Cardiac muscle cell (in vitro differentiated cells and primary cell): ENCODE results near the gene ATP9B. TPM values are rescaled to one million over a fixed set of nuclear protein-coding genes. Genes with fewer than 3 reads are reported as not detected.

Experiments
- DNase-seq, 2 donors: peaks; one replicate each; pipeline versions ENCODE4 v3.0.0 to v3.0.0-alpha.2; 2010 to 2017; ENCODE audit warnings: low read depth in 1 of 2, low spot score in 1 of 2
- H3K27ac ChIP-seq: fragments of 200-600 bp; sonication (generic); 2 replicates; pipeline ENCODE4 v1.5.1; 2016
- H3K27me3 ChIP-seq: fragments of 200-600 bp; sonication (generic); 2 replicates; pipeline ENCODE4 v1.6.0; 2016; ENCODE audit warnings: control low read depth
- H3K36me3 ChIP-seq: fragments of 200-600 bp; sonication (generic); 2 replicates; pipeline ENCODE4 v1.5.1; 2016; ENCODE audit warnings: control low read depth
- H3K4me1 ChIP-seq: fragments of 200-600 bp; sonication (generic); 2 replicates; pipeline ENCODE4 v1.8.1; 2017; ENCODE audit warnings: low read depth, mild to moderate bottlenecking, mixed run types
- H3K4me3 ChIP-seq: fragments of 200-600 bp; sonication (generic); 2 replicates; pipeline ENCODE4 v1.5.1; 2016; ENCODE audit warnings: mild to moderate bottlenecking
- H3K9me3 ChIP-seq: fragments of 200-600 bp; sonication (generic); 2 replicates; pipeline ENCODE4 v1.5.1; 2017; ENCODE audit warnings: low read depth, mild to moderate bottlenecking, control low read depth
- polyA plus RNA-seq: library from polyadenylated mRNA; unstranded; fragments of >200 nt; fragmentation: Nextera tagmentation; extraction: Ambion mirVana; gene quantifications from 2 replicates; pipeline ENCODE4 v1.2.1, GENCODE V29; 2016
- total RNA-seq: library from RNA; depleted of rRNA; stranded (reverse); fragments of >200 nt; gene quantifications from 2 replicates; pipeline ENCODE4 v1.2.3, GENCODE V29; 2016
- TF ChIP-seq, protein P1 (sequence below): IDR thresholded peaks from 2 replicates; pipeline ENCODE4 v1.5.1; 2012; ENCODE audit warnings: low read depth, mild to moderate bottlenecking, low read length

ATP9B gene
- total and polyA plus RNA-seq, 2 experiments from 2014 or later = 14.1 to 14.2 TPM

DNA sequence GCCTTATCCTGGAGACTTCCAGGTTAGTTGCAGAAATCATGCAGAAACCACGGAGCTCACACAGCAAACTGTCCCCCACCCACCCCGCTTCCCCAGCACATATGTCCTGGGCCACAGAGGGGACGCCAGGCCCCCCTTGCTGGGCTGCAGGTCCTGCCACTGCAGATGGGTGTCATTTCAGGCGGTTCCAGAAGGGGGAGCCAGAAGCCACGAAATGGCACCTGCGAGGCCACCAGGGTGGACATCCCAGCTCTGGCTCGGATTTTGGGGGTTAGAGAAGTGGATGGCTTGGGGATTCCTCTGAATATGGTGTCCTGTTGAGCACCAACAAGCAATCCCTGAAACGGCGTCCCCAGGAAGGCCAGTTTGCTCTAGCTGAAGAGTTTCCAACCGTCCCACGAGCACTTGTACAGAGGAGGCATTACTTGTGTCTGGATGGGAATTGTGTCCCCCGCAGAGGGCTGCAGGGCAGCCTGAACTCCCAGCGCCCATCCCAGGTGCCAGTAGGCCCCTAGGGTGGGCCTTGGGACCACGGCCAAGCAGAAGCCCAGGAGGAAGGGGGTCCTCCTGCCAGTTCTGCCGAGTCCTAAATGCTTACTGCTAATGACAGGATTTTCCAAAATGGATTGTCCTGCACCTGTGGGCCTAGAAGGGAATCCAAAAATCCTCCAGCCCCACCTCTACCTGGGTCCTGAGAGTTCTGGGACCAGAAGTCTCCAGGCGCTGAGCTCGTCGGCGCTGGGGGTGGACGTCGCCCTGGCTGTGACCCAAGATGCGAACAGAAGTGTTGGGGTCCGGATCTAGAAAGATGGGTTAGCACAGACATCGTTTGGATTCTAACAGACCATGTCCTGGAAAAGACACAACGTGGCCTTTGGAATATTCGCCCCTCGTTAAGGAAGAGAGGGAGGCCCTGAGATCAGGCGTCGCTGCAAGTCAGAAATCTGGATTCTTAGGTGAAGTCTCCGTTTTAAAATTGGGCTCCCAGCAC, 311.9 kb downstream of the ATP9B start:
- DNase-seq = peak; percentile 57 to 67
- H3K27me3 ChIP-seq = no peaks in the 10 kb centered on the region
- H3K4me1 ChIP-seq = no peaks in the 10 kb centered on the region
- H3K27ac ChIP-seq = no peak overlapping the region
- TF ChIP-seq, protein P1, sequence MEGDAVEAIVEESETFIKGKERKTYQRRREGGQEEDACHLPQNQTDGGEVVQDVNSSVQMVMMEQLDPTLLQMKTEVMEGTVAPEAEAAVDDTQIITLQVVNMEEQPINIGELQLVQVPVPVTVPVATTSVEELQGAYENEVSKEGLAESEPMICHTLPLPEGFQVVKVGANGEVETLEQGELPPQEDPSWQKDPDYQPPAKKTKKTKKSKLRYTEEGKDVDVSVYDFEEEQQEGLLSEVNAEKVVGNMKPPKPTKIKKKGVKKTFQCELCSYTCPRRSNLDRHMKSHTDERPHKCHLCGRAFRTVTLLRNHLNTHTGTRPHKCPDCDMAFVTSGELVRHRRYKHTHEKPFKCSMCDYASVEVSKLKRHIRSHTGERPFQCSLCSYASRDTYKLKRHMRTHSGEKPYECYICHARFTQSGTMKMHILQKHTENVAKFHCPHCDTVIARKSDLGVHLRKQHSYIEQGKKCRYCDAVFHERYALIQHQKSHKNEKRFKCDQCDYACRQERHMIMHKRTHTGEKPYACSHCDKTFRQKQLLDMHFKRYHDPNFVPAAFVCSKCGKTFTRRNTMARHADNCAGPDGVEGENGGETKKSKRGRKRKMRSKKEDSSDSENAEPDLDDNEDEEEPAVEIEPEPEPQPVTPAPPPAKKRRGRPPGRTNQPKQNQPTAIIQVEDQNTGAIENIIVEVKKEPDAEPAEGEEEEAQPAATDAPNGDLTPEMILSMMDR = peak; percentile 82
- no peak overlapping the region for H3K4me3 ChIP-seq
- H3K9me3 ChIP-seq = no peaks in the 10 kb centered on the region
- peaks cover 3% of the 10 kb centered on the region for H3K36me3 ChIP-seq

DNA sequence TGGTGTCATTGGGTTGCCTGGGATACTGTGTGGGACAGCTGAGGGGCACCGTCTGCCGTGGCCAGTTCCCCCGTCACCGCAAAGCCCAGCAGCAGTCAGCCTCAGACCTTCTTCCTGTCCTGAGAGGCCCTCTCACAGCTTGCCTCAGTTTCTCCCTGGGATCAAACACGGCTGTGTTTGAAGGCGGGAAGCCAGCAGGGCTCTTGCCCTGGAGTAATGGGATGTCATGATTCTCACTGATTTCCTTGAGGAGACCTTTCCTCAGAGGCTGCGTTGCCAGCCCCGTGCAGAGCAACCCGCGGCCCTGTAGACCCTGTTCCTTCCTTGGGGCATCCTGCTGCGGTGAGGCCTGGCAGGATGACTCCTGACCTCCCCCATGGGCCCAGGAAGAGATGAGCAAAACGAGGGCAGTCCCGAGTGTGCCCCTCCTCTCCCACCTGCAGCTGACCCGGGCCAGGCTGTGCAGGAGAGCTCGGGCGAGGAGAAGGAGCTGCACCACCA, 312.7 kb downstream of the ATP9B start:
- no peaks in the 10 kb centered on the region for H3K4me1 ChIP-seq
- TF ChIP-seq, protein P1 = no peak

DNA sequence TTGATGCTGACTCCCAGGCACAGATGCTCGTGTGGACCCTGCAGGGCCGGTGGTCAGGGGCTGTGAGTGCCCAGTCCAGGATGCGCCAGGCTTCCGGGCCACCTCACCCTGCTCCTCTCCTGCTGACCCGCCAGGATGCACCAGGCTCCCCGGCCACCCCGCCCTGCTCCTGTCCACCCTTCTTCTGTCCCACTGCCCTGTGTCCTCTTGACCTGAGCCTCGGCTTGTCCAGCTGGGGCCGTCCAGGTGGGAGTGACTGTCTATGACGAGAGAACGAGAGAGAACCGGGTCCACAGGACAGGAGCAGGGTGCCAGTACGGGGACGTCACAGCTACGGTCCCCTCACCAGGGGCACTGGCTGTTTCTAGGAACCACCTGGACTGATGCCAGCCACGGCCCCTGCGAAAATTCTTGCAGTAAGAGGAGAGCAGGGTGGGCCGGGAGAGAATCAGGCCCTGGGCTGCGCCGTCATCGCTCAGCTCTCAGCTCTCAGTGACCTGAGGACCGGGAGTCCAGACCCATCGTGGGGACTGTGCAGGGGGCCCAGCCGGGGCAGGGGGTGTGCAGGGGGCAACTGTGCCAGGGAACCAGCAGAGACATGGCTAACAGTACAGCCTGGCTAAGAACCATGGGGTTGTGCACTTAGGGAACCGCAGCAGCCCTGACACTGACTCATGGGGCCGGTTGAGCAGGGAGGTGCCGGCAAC, 313.6 kb downstream of the ATP9B start:
- H3K36me3 ChIP-seq = no peaks in the 10 kb centered on the region
- DNase-seq = no peak
- H3K4me1 ChIP-seq = no peaks in the 10 kb centered on the region
- TF ChIP-seq, protein P1 = no peak
- no peaks in the 10 kb centered on the region for H3K9me3 ChIP-seq
- no peak overlapping the region for H3K27ac ChIP-seq
- no peaks in the 10 kb centered on the region for H3K27me3 ChIP-seq
- no peak overlapping the region for H3K4me3 ChIP-seq

More for the DNA sequence above, 312.7 kb downstream of the ATP9B start:
- Histone ChIP-seq H3K36me3 (peaks cover 3% of the 10 kb centered on the region), H3K9me3 (no peaks in the 10 kb centered on the region), H3K4me3 (no peak overlapping the region), H3K27ac (no peak overlapping the region), H3K27me3 (no peaks in the 10 kb centered on the region)
- no peak for DNase-seq

DNA sequence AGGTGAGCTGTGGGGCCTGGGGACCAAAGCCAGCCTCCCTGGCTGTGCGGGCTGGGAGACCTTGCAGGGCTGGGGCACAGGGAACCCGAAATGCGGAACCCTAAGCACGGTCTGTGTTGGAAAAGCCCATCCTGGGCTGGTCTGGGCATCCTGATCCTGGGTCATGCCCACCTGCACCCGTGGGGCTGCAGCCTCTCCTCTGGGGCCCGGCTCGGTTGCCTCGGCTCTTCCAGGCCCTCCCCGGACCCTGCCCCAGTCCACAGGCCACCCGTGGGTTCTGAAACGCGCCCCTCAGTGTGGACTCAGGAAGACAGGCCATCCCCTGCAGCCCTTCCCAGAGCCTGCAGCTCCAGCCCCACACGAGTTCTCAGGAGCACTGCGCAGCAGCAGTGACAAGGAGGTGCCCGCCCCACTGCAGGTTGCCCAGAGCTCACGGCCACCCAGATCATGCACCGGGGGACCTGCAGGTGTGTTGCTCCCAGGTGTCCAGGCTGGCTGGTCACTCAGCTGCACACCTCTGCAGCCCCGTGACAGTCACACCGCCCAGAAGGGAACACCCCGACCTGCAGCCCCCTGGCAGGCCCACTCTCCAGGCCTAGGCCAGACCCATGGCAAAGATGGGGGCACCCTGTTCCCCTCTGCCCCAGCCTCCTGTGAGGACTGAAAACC, 314.3 kb downstream of the ATP9B start:
- TF ChIP-seq, protein P1 = no peak
- Histone ChIP-seq H3K36me3 (no peaks in the 10 kb centered on the region), H3K27me3 (no peaks in the 10 kb centered on the region), H3K4me1 (no peaks in the 10 kb centered on the region), H3K9me3 (no peaks in the 10 kb centered on the region), H3K4me3 (no peak overlapping the region), H3K27ac (no peak overlapping the region)
- no peak for DNase-seq

DNA sequence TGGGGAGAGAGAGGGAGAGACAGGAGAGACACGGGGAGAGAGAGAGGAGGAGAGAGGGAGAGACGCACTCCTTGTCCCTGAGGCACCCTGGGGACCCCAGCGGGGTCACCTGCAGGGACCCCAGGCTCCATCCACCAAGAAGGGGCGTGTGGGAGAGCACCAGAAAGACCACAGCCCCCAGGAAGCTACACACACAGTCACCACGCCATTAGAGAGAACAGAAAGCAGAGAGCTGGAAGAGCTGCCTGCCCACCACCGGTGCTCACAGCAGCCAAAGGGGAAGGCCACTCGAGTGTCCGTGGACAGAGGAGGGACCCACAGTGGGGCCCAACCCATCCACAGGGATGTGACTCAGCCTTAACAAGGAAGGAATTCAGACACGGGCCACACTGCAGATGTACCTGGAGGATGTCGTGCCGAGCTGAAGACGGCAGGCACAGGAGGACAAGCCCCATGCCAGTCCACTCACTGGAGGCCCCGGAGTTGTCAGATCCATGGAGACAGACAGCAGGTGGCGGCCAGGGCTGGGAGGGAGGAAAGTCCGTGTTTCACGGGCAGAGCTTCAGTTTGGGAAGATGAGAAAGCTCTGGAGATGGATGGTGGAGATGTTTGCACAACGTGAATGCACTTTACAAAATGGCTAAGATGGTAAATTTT, 315.1 kb downstream of the ATP9B start:
- Histone ChIP-seq H3K9me3 (no peaks in the 10 kb centered on the region), H3K4me3 (no peak overlapping the region), H3K4me1 (no peaks in the 10 kb centered on the region), H3K36me3 (no peaks in the 10 kb centered on the region), H3K27me3 (no peaks in the 10 kb centered on the region), H3K27ac (no peak overlapping the region)
- TF ChIP-seq, protein P1 = no peak
- no peak for DNase-seq
